Colonic mucosa (tissue), 4 donors: ENCODE results near the gene KIF26A. TPM values are rescaled to one million over a fixed set of nuclear protein-coding genes. Genes with fewer than 3 reads are reported as not detected.

Experiments used
- DNase-seq: peaks from one replicate; pipeline ENCODE4 v3.0.0-alpha.2; 2020
- H3K27ac ChIP-seq: fragments of 200-600 bp; one replicate; pipeline ENCODE4 v1.8.0; 2021
- H3K27me3 ChIP-seq: fragments of 200-600 bp; one replicate; pipeline ENCODE4 v1.8.0; 2021
- H3K36me3 ChIP-seq: fragments of 200-600 bp; one replicate; pipeline ENCODE4 v1.8.0; 2021
- H3K4me1 ChIP-seq: fragments of 200-600 bp; one replicate; pipeline ENCODE4 v1.8.0; 2021; ENCODE audit warnings: mild to moderate bottlenecking
- H3K4me3 ChIP-seq: fragments of 200-600 bp; one replicate; pipeline ENCODE4 v1.8.0; 2021
- H3K9ac ChIP-seq, 2 donors: one replicate each; pipeline ENCODE4 v1.7.0; 2013; ENCODE audit warnings: control low read depth in 2 of 2, low read depth in 2 of 2, low read length in 2 of 2
- H3K9me3 ChIP-seq: fragments of 200-600 bp; one replicate; pipeline ENCODE4 v1.8.0; 2021
- intact Hi-C: fragments of 100-400 bp; cut with DNase I; formaldehyde crosslinking; loops from one replicate; pipeline ENCODE4 v1.14.1; 2022
- total RNA-seq, 2 donors: library from RNA; stranded (reverse); fragmentation: NEBNext Ultra II Directional in 1 of 2; extraction: Animal tissue kit (Norgen Biotek cat#: 25700) in 1 of 2; gene quantifications; one replicate each; pipeline ENCODE4 v1.2.1, GENCODE V29; 2021
- TF ChIP-seq, protein P1 (sequence below): fragments of 200-600 bp; IDR thresholded peaks from one replicate; pipeline ENCODE4 v1.8.0; 2022; ENCODE audit warnings: antibody characterized with exemption, mild to moderate bottlenecking
- donor health status: healthy.
- donor health status: DM: no; HTN: no; CAD: no.
- donor health status: DM: no; HTN: no; CAD: no.

Gene KIF26A
- total RNA-seq, 2 donors from 2014 or later, result 6.6 to 20.0 TPM

DNA sequence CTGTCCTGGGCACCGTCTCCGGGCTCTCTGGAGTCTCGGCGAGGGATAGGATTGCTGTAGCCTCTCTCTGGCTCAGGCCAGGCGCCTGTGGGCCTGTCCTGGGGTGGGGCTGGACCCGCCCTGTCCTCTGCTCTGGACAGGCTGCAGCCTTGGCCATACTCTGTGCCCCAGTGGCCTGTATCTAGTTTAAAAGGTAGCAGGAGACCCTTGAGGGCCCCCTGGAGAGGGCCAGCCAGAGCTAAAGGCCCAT is 1.8 kb downstream of the KIF26A start:
- peaks cover 20% of the 10 kb centered on the region for H3K27me3 ChIP-seq
- H3K9me3 ChIP-seq, result no peaks in the 10 kb centered on the region
- H3K4me3 ChIP-seq, result no peak overlapping the region
- H3K36me3 ChIP-seq, result no peaks in the 10 kb centered on the region
- no peak for DNase-seq
- H3K27ac ChIP-seq, result no peak overlapping the region
- intact Hi-C loops, result no loop called here
- H3K4me1 ChIP-seq, result peaks cover 6% of the 10 kb centered on the region
- TF ChIP-seq, protein P1, sequence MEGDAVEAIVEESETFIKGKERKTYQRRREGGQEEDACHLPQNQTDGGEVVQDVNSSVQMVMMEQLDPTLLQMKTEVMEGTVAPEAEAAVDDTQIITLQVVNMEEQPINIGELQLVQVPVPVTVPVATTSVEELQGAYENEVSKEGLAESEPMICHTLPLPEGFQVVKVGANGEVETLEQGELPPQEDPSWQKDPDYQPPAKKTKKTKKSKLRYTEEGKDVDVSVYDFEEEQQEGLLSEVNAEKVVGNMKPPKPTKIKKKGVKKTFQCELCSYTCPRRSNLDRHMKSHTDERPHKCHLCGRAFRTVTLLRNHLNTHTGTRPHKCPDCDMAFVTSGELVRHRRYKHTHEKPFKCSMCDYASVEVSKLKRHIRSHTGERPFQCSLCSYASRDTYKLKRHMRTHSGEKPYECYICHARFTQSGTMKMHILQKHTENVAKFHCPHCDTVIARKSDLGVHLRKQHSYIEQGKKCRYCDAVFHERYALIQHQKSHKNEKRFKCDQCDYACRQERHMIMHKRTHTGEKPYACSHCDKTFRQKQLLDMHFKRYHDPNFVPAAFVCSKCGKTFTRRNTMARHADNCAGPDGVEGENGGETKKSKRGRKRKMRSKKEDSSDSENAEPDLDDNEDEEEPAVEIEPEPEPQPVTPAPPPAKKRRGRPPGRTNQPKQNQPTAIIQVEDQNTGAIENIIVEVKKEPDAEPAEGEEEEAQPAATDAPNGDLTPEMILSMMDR, result no peak
- H3K9ac ChIP-seq, result no peak overlapping the region

DNA sequence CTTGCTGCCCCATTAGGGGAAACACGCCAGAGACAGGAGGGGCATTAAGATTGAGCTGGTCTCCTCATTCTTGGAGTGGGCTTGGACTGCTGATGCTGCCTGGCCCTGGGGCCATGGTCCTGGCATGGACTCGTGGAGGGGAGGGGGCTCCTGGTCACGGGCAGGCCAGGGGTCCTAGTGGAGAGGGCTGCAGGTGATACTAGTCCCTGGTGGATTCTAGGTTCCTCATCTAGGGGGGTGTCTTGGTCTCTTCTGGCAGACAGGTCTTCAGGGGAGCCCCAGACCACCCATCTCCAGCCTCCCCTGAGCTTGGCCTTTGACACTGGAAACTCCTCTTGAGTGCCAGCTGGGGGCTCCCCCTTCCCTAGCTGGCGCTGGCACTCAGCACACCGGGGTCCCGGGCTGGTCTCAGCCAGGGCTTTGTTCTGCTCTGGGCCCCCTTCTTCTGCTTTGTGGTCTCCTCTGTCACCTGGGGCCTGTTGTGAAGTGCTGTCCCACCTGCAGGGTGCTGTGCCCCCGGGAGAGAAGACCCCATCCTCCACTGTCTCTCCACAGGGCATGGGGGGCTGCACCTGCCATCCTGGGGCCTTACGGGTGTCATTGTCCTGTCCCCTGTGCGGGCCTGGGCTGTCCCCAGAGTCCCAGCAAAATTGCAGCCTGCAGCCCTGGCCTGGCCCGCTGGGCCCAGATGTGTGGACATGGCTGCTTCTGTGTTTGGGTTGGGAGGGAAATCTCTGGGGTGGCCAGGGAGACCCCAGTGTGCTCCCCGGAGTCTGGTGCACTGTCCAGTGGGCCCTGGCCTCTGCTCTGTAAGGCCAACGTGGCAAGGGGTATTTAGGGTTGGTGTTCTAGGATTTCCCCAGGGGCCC is 2.3 kb downstream of the KIF26A start:
- TF ChIP-seq, protein P1, result no peak
- no peak overlapping the region for H3K4me3 ChIP-seq
- no peaks in the 10 kb centered on the region for H3K9me3 ChIP-seq
- no peak overlapping the region for H3K27ac ChIP-seq
- no peak overlapping the region for H3K9ac ChIP-seq
- H3K27me3 ChIP-seq, result peaks cover 14% of the 10 kb centered on the region
- peaks cover 6% of the 10 kb centered on the region for H3K4me1 ChIP-seq
- intact Hi-C loops, result no loop called here
- DNase-seq, result no peak
- no peaks in the 10 kb centered on the region for H3K36me3 ChIP-seq

DNA sequence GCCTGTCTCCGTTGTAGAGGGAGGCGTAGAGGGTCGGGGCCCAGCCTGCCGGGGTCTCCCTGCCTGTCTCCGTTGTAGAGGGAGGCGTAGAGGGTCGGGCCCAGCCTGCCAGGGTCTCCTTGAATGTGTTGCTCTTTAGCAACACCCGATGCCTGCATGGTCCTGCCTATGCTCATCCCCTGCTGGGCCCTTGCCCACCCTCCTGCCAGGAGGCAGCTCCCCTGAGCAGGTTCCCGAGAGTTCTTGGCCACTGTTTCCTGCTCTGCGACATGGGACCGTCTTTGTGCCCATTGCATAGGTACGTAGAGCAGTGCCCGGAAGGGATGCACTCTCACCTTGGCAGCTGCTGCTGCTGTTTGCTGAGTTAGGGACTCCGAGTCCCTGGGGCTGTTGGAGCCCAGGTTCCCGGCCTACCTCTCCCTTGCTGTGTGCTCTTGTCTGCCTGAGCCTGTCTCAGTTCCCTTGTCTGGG is 3.3 kb downstream of the KIF26A start:
- TF ChIP-seq, protein P1, result no peak
- peaks cover 6% of the 10 kb centered on the region for H3K4me1 ChIP-seq
- intact Hi-C loops, result no loop called here
- no peak for DNase-seq
- H3K27ac ChIP-seq, result no peak overlapping the region
- H3K9ac ChIP-seq, result no peak overlapping the region
- H3K27me3 ChIP-seq, result peaks cover 7% of the 10 kb centered on the region
- H3K9me3 ChIP-seq, result no peaks in the 10 kb centered on the region
- no peak overlapping the region for H3K4me3 ChIP-seq
- H3K36me3 ChIP-seq, result no peaks in the 10 kb centered on the region

DNA sequence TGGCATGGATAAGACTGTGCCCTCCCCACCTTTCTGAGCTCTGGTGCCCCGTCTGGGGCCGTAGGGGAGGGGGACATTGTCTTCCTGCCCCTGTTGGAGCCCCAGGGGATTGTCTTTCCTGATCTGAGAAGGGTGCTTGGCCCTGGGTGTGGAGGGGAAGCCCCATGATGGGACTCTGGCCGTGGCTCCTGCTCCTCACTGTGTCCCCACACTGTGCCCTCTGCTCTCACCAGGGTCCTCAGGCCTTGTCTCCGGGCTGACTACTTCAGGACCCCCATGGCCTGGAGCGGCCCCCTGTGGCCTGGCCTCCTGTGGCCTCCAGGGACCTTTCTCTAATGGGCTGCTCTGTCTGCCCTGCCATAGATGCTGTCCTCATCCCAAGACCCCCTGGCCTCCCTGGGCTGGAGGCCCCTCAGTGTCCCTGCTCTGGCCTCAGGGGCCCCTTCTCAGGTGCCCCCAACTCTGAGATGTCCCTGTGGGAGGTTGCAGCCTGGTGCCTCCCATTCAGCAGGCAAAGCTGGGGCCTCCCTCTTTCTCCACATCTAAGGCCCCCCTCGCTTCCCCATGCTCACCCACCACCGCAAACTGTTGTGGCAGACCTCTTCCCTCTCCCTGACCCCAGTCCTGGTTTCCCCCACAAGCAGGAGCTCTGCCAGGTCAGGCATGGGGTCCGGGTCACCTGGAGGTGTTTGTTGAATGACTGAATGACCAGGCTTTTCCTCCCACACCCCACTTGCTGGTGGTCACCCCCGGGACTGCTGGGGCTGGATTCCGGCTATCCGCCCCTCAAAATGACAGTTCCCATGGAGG is 4.0 kb downstream of the KIF26A start:
- TF ChIP-seq, protein P1, result no peak
- intact Hi-C loops, result no loop called here
- Histone ChIP-seq H3K36me3 (no peaks in the 10 kb centered on the region), H3K4me3 (no peak overlapping the region), H3K27me3 (peaks cover under 1% of the 10 kb centered on the region), H3K27ac (no peak overlapping the region), H3K9ac (no peak overlapping the region), H3K4me1 (peaks cover 6% of the 10 kb centered on the region), H3K9me3 (no peaks in the 10 kb centered on the region)
- DNase-seq, result no peak

DNA sequence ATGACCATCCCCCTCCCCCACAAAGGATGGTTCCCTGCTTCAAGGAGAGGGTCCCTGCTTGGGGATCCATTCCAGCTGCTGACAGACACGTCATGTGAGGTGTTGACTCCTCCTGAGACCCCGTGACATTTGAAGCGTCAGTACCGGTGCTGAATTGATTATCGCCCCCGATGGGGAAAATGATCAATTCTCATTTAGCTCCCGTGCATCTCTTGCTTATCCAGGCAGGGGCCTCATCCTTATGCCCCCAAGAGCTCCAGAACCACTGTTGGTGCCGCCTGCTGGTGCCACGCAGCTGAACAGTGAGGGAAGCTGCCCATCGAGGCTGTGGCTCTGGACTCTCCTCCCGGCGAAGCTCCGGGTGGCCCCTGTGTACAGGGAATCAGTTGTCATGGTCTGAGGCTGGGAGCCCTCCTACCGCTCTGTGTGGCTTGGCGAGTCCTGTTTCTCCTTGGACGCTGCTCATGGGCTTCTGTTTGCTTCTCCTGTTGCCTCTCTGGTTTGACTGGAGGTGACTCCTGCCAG is 4.6 kb downstream of the KIF26A start:
- TF ChIP-seq, protein P1, result no peak
- peaks cover under 1% of the 10 kb centered on the region for H3K4me1 ChIP-seq
- H3K27ac ChIP-seq, result no peak overlapping the region
- H3K36me3 ChIP-seq, result no peaks in the 10 kb centered on the region
- intact Hi-C loops, result no loop called here
- no peak overlapping the region for H3K9ac ChIP-seq
- H3K4me3 ChIP-seq, result no peak overlapping the region
- H3K9me3 ChIP-seq, result no peaks in the 10 kb centered on the region
- no peaks in the 10 kb centered on the region for H3K27me3 ChIP-seq
- no peak for DNase-seq
